Measurements from ENCODE around the gene SPATA13.

- TF ChIP-seq CTCF (IDR thresholded peaks at IDR 0.05; ENCODE audit: borderline replicate concordance, extremely low read depth, low read length, poor library complexity, severe bottlenecking) = no peak
- no peak for TF ChIP-seq EZH2 (IDR thresholded peaks at IDR 0.05; ENCODE audit: borderline replicate concordance, low read depth, low read length, severe bottlenecking)
Observed at GRCh38 chr13:24231377-24231776, 70.9 kb downstream of the SPATA13 start.

Measured in DND-41 (cell line).